HEK293 (cell line): ENCODE data around the gene PPP1R9B.

ENCODE experiments used
- CTCF ChIA-PET: fragments of 350-600 bp; formaldehyde crosslinking; extraction: SDS; loops from one replicate; lab custom pipeline; 2021; ENCODE audit warnings: antibody characterized with exemption; lab: Yijun Ruan, JAX
- POLR2A ChIA-PET: fragments of 300-600 bp; formaldehyde crosslinking; extraction: SDS; loops from one replicate; lab custom pipeline; 2020; ENCODE audit warnings: antibody characterized with exemption, inconsistent platforms; lab: Yijun Ruan, JAX
- H3K27ac ChIP-seq: fragments of 200-500 bp; sonication (Bioruptor generic); 2 replicates; pipeline ENCODE4 v1.5.1; 2014; ENCODE audit warnings: low read depth, low read length, control low read depth, inconsistent platforms; ENCODE audit errors: extremely low read depth
- H3K36me3 ChIP-seq, 2 experiments: fragments of 200-500 bp in 1 of 2; sonication (Bioruptor generic) in 1 of 2; 1 replicate in 1 of 2; 2 replicates in 1 of 2; pipeline ENCODE4 v1.5.1; 2014 to 2017; ENCODE audit warnings: inconsistent platforms in 2 of 2, low read length in 2 of 2; ENCODE audit not compliant: control insufficient read depth in 2 of 2, insufficient read depth in 1 of 2
- H3K4me1 ChIP-seq: fragments of 200-500 bp; sonication (Bioruptor generic); 2 replicates; pipeline ENCODE4 v1.5.1; 2014; ENCODE audit warnings: mild to moderate bottlenecking, low read length, inconsistent platforms; ENCODE audit not compliant: control insufficient read depth, insufficient read depth
- H3K4me3 ChIP-seq: 2 replicates; pipeline ENCODE4 v1.5.1; 2011; ENCODE audit warnings: low read depth, mild to moderate bottlenecking, control low read depth, low read length, moderate library complexity
- H3K9me3 ChIP-seq: fragments of 200-500 bp; sonication (Bioruptor generic); 2 replicates; pipeline ENCODE4 v1.5.1; 2014; ENCODE audit warnings: low read depth, low read length, inconsistent platforms; ENCODE audit not compliant: control insufficient read depth, insufficient read depth
- BCL11B ChIP-seq: fragments of 450-650 bp; formaldehyde crosslinking; IDR thresholded peaks from 2 replicates; pipeline ENCODE4 v1.5.1; 2016; ENCODE audit warnings: low read depth, missing biosample characterization, missing genetic modification characterization
- GLI2 ChIP-seq: fragments of 450-650 bp; formaldehyde crosslinking; IDR thresholded peaks from 2 replicates; pipeline ENCODE4; 2017; ENCODE audit warnings: missing biosample characterization, missing genetic modification characterization, low read depth, borderline replicate concordance
- PRDM10 ChIP-seq: fragments of 450-650 bp; formaldehyde crosslinking; IDR thresholded peaks from 2 replicates; pipeline ENCODE4 v1.5.1; 2016; ENCODE audit warnings: missing biosample characterization, missing genetic modification characterization
- ZBTB1 ChIP-seq: fragments of 450-650 bp; formaldehyde crosslinking; IDR thresholded peaks from 2 replicates; pipeline ENCODE4 v1.5.1; 2016; ENCODE audit warnings: missing biosample characterization, missing genetic modification characterization
- ZEB2 ChIP-seq: fragments of 450-650 bp; formaldehyde crosslinking; IDR thresholded peaks from 2 replicates; pipeline ENCODE4 v1.5.1; 2016; ENCODE audit warnings: missing biosample characterization, missing genetic modification characterization
- ZFHX2 ChIP-seq: fragments of 450-650 bp; formaldehyde crosslinking; conservative IDR thresholded peaks from 2 replicates; pipeline ENCODE4 v1.5.1; 2016; ENCODE audit warnings: missing biosample characterization, missing genetic modification characterization
- ZNF155 ChIP-seq: fragments of 450-650 bp; formaldehyde crosslinking; IDR thresholded peaks from 2 replicates; pipeline ENCODE4 v1.5.1; 2016; ENCODE audit warnings: missing biosample characterization, missing genetic modification characterization
- ZNF157 ChIP-seq: fragments of 450-650 bp; formaldehyde crosslinking; IDR thresholded peaks from 2 replicates; pipeline ENCODE4 v1.5.1; 2016; ENCODE audit warnings: missing biosample characterization, missing genetic modification characterization
- ZNF16 ChIP-seq: fragments of 450-650 bp; formaldehyde crosslinking; IDR thresholded peaks from 2 replicates; pipeline ENCODE4 v1.5.1; 2016; ENCODE audit warnings: low read depth, missing biosample characterization, missing genetic modification characterization
- ZNF202 ChIP-seq: fragments of 450-650 bp; formaldehyde crosslinking; IDR thresholded peaks from 2 replicates; pipeline ENCODE4 v1.5.1; 2016; ENCODE audit warnings: missing biosample characterization, missing genetic modification characterization, borderline replicate concordance
- ZNF239 ChIP-seq: fragments of 450-650 bp; formaldehyde crosslinking; IDR thresholded peaks from 2 replicates; pipeline ENCODE4 v1.5.1; 2016; ENCODE audit warnings: missing biosample characterization, missing genetic modification characterization
- ZNF398 ChIP-seq: fragments of 450-650 bp; formaldehyde crosslinking; IDR thresholded peaks from 2 replicates; pipeline ENCODE4 v1.5.1; 2017; ENCODE audit warnings: missing biosample characterization, missing genetic modification characterization
- ZNF433 ChIP-seq: fragments of 450-650 bp; formaldehyde crosslinking; IDR thresholded peaks from 2 replicates; pipeline ENCODE4 v1.5.1; 2016; ENCODE audit warnings: missing biosample characterization, missing genetic modification characterization, low read depth
- ZNF600 ChIP-seq: fragments of 450-650 bp; formaldehyde crosslinking; IDR thresholded peaks from 2 replicates; pipeline ENCODE4 v1.5.1; 2016; ENCODE audit warnings: missing biosample characterization, missing genetic modification characterization
- ZNF621 ChIP-seq: fragments of 450-650 bp; formaldehyde crosslinking; IDR thresholded peaks from 2 replicates; pipeline ENCODE4 v1.5.1; 2017; ENCODE audit warnings: missing biosample characterization, missing genetic modification characterization
- ZNF704 ChIP-seq: fragments of 450-650 bp; formaldehyde crosslinking; IDR thresholded peaks from 2 replicates; pipeline ENCODE4 v1.5.1; 2016; ENCODE audit warnings: missing biosample characterization, missing genetic modification characterization
- ZNF768 ChIP-seq: fragments of 450-650 bp; formaldehyde crosslinking; IDR thresholded peaks from 2 replicates; pipeline ENCODE4 v1.5.1; 2018; ENCODE audit warnings: missing biosample characterization, mild to moderate bottlenecking, missing genetic modification characterization
- ZNF776 ChIP-seq: fragments of 450-650 bp; formaldehyde crosslinking; IDR thresholded peaks from 2 replicates; pipeline ENCODE4 v1.5.0; 2017; ENCODE audit warnings: missing biosample characterization, missing genetic modification characterization, borderline replicate concordance
- ZNF785 ChIP-seq: fragments of 450-650 bp; formaldehyde crosslinking; IDR thresholded peaks from 2 replicates; pipeline ENCODE4 v1.5.1; 2016; ENCODE audit warnings: missing biosample characterization, missing genetic modification characterization
- ZNF830 ChIP-seq: fragments of 450-650 bp; IDR thresholded peaks from 2 replicates; pipeline ENCODE4 v1.5.0; 2018; ENCODE audit warnings: missing biosample characterization, missing genetic modification characterization, low read depth, mild to moderate bottlenecking, moderate library complexity
- TF ChIP-seq, protein P1 (sequence below): fragments of 450-650 bp; formaldehyde crosslinking; IDR thresholded peaks from 2 replicates; pipeline ENCODE4 v1.5.1; 2017; ENCODE audit warnings: missing biosample characterization, missing genetic modification characterization
- TF ChIP-seq, protein P2 (sequence below): fragments of 450-650 bp; formaldehyde crosslinking; IDR thresholded peaks from 2 replicates; pipeline ENCODE4 v1.5.1; 2017; ENCODE audit warnings: missing biosample characterization, missing genetic modification characterization

PPP1R9B gene

DNA sequence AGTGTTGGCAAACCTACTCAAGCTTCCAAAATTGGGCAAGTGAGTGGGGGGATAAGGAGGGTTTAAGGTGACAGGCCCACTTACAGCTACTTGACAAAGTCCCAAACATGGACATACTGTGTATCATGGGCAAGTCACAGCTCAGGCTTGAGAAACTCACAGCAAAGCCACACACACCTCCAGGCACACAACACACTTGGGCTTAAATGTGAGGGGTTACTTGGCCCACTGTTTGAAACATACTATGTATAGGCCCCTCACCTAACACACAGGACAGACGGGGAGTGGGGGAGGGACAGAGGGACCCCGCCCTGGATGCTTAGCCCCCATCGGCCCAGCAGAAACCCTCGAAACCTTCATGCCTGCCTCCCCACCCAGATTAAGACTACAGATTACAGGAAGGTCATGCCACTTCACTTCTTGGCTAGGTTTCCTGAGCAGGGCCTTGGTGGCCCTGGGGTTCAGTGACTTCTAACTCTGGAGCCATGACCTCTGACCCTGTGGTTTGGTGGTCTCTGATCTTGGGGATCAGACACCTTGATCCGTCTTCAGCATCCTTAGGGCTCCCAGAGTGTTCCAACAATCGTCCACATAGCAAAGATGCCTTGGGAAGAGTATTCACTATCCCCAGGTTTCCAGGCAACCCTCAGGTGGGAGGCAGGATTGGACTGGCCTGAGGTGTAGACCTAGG lies 18.2 kb downstream of the PPP1R9B start:
- Histone ChIP-seq H3K4me1 (no peaks in the 10 kb centered on the region), H3K36me3 (peaks cover 4 to 41% of the 10 kb centered on the region in 2 experiments; a peak in 2 of 3 replicates), H3K27ac (no peak overlapping the region), H3K4me3 (no peak overlapping the region), H3K9me3 (no peaks in the 10 kb centered on the region)
- ChIA-PET POLR2A (interaction anchor here (0.7 to 1.5 kb wide), 4 partner anchors 9 to 76 kb away, joined by 3 to 9 read pairs (median 4); partner anchors contain the start of gene ITGA3), CTCF (interaction anchor here (1.0 to 3.1 kb wide), 7 partner anchors 9 to 64 kb away, joined by 3 to 15 read pairs (median 4); partner anchors contain the start of gene PDK2)
- TF ChIP-seq ZEB2 (tag by site-specific recombination) = 0 out of 2 replicates have a peak, but pooled peaks have one; percentile 0
- TF ChIP-seq ZNF155 (tag by site-specific recombination) = no peak
- TF ChIP-seq, protein P1, sequence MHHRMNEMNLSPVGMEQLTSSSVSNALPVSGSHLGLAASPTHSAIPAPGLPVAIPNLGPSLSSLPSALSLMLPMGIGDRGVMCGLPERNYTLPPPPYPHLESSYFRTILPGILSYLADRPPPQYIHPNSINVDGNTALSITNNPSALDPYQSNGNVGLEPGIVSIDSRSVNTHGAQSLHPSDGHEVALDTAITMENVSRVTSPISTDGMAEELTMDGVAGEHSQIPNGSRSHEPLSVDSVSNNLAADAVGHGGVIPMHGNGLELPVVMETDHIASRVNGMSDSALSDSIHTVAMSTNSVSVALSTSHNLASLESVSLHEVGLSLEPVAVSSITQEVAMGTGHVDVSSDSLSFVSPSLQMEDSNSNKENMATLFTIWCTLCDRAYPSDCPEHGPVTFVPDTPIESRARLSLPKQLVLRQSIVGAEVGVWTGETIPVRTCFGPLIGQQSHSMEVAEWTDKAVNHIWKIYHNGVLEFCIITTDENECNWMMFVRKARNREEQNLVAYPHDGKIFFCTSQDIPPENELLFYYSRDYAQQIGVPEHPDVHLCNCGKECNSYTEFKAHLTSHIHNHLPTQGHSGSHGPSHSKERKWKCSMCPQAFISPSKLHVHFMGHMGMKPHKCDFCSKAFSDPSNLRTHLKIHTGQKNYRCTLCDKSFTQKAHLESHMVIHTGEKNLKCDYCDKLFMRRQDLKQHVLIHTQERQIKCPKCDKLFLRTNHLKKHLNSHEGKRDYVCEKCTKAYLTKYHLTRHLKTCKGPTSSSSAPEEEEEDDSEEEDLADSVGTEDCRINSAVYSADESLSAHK = peak; percentile 71; the same call in 1 of the 2 replicates
- no peak for TF ChIP-seq GLI2 (tag by site-specific recombination)
- TF ChIP-seq ZFHX2 (tag by site-specific recombination) = no peak
- TF ChIP-seq ZNF830 (tag by site-specific recombination) = no peak
- 0 out of 2 replicates have a peak, but pooled peaks have one; percentile 12 for TF ChIP-seq ZNF600 (tag by site-specific recombination)
- TF ChIP-seq ZNF776 = no peak

DNA sequence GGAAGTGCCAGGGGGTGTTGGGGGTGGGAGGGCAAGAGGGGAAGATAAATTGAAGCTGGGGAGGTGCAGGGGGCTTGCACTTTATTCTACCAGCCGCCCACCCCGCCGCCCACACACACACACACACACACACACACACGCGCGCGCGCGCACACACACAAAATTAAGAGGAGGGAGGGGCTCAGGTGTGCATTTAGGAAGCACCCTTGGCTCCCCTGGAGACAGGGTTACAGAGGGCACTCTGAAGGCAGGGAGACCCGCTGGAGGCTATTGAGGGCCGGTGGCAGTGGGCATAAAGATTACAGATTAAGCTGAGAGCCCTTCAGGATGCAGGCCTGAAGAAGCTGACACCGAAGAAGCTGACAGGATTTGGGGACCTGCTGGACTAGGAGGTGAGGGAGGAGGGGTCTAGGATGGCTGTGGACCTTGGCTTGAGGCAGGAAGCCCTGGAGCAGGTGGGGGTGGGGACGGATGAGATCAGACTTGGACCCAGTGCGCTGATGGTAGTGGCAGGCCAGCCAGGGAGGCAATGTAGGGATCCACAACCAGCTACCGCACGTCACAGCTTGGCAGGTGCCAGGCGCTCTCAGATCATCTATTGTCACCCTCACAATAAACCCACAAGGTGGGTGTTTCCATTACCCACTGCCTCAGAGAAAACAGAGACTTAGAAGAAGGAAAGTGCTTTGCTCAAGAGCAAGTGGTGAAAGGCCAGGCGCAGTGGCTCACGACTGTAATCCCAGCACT lies 19.7 kb downstream of the PPP1R9B start:
- Histone ChIP-seq H3K27ac (no peak overlapping the region), H3K36me3 (peaks cover 0 to 25% of the 10 kb centered on the region in 2 experiments; a peak in 1 of 3 replicates), H3K4me3 (no peak overlapping the region), H3K4me1 (no peaks in the 10 kb centered on the region), H3K9me3 (no peaks in the 10 kb centered on the region)
- CTCF ChIA-PET = interaction anchor here (0.6 to 3.1 kb wide), 9 partner anchors 9 to 69 kb away, joined by 4 to 23 read pairs (median 4); no protein-coding TSS in a partner anchor
- POLR2A ChIA-PET = interaction anchor here (0.5 to 1.7 kb wide), 8 partner anchors 8 to 69 kb away, joined by 3 to 9 read pairs (median 6); no protein-coding TSS in a partner anchor
- no peak for TF ChIP-seq PRDM10
- TF ChIP-seq ZNF398 (tag by site-specific recombination) = no peak
- TF ChIP-seq ZNF16 = no peak
- no peak for TF ChIP-seq ZNF433 (tag by site-specific recombination)
- TF ChIP-seq ZBTB1 = no peak
- no peak for TF ChIP-seq ZNF202
- TF ChIP-seq, protein P2, sequence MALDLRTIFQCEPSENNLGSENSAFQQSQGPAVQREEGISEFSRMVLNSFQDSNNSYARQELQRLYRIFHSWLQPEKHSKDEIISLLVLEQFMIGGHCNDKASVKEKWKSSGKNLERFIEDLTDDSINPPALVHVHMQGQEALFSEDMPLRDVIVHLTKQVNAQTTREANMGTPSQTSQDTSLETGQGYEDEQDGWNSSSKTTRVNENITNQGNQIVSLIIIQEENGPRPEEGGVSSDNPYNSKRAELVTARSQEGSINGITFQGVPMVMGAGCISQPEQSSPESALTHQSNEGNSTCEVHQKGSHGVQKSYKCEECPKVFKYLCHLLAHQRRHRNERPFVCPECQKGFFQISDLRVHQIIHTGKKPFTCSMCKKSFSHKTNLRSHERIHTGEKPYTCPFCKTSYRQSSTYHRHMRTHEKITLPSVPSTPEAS = peak; percentile 85
- no peak for TF ChIP-seq ZNF704 (tag by site-specific recombination)
- TF ChIP-seq ZNF776 = no peak
- TF ChIP-seq ZNF621 (tag by site-specific recombination) = no peak
- no peak for TF ChIP-seq BCL11B (tag by site-specific recombination)
- peak; percentile 85 for TF ChIP-seq ZFHX2 (tag by site-specific recombination)
- no peak for TF ChIP-seq ZNF785 (tag by site-specific recombination)
- no peak for TF ChIP-seq ZNF239 (tag by site-specific recombination)
- TF ChIP-seq ZNF768 (tag by site-specific recombination) = no peak
- no peak for TF ChIP-seq ZNF157 (tag by site-specific recombination)
